Mesothelial cell of epicardium (in vitro differentiated cells): ENCODE data around the gene TAGAP. TPM values are rescaled to one million over a fixed set of nuclear protein-coding genes. Genes with fewer than 3 reads are reported as not detected.

Experiments used
- DNase-seq, 2 experiments: peaks; one replicate each; pipeline ENCODE4 v3.0.0; 2021; ENCODE audit warnings: low spot score in 2 of 2; ENCODE audit not compliant: unreplicated experiment in 2 of 2
- H3K27ac Mint-ChIP-seq: 2 replicates; pipeline ENCODE4 v1.8.0; 2021; ENCODE audit warnings: mixed read lengths
- H3K27me3 Mint-ChIP-seq: 2 replicates; pipeline ENCODE4 v1.8.0; 2021; ENCODE audit warnings: low read depth, mixed read lengths
- H3K36me3 Mint-ChIP-seq: 2 replicates; pipeline ENCODE4 v1.8.0; 2021; ENCODE audit warnings: mixed read lengths
- H3K4me1 Mint-ChIP-seq: 2 replicates; pipeline ENCODE4 v1.8.0; 2021; ENCODE audit warnings: mixed read lengths
- H3K4me3 Mint-ChIP-seq: 2 replicates; pipeline ENCODE4 v1.8.0; 2021; ENCODE audit warnings: mild to moderate bottlenecking, moderate library complexity, mixed read lengths
- H3K9me3 Mint-ChIP-seq: 2 replicates; pipeline ENCODE4 v1.8.0; 2021; ENCODE audit warnings: mixed read lengths
- total RNA-seq: library from RNA; stranded (reverse); gene quantifications from 3 replicates; pipeline ENCODE4 v1.2.1, GENCODE V29; 2021
- TF ChIP-seq, protein P1 (sequence below): fragments of 200-600 bp; sonication (generic); IDR thresholded peaks from one replicate; pipeline ENCODE4 v1.5.0; 2021; ENCODE audit warnings: antibody characterized with exemption; ENCODE audit not compliant: unreplicated experiment

The TAGAP gene
- total RNA-seq: 0.16 to 0.32 TPM (median 0.24 TPM) in 3 replicates

- TF ChIP-seq, protein P1, sequence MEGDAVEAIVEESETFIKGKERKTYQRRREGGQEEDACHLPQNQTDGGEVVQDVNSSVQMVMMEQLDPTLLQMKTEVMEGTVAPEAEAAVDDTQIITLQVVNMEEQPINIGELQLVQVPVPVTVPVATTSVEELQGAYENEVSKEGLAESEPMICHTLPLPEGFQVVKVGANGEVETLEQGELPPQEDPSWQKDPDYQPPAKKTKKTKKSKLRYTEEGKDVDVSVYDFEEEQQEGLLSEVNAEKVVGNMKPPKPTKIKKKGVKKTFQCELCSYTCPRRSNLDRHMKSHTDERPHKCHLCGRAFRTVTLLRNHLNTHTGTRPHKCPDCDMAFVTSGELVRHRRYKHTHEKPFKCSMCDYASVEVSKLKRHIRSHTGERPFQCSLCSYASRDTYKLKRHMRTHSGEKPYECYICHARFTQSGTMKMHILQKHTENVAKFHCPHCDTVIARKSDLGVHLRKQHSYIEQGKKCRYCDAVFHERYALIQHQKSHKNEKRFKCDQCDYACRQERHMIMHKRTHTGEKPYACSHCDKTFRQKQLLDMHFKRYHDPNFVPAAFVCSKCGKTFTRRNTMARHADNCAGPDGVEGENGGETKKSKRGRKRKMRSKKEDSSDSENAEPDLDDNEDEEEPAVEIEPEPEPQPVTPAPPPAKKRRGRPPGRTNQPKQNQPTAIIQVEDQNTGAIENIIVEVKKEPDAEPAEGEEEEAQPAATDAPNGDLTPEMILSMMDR: no peak
- Mint-ChIP-seq H3K27ac (no peak within 1 kb of the TSS), H3K27me3 (peaks cover 24% of the 10 kb centered on the region), H3K4me3 (no peak within 1 kb of the TSS), H3K36me3 (no peaks in the 10 kb centered on the region), H3K4me1 (peaks cover 6% of the 10 kb centered on the region), H3K9me3 (no peaks in the 10 kb centered on the region)
- DNase-seq: no peak
These were observed at the start of gene TAGAP for GRCh38 chr6:159044899-159045727. Gene TAGAP, minus strand, starts transcription at chr6:159044991. Its CDS starts 845 bp downstream, at chr6:159044146.

DNA sequence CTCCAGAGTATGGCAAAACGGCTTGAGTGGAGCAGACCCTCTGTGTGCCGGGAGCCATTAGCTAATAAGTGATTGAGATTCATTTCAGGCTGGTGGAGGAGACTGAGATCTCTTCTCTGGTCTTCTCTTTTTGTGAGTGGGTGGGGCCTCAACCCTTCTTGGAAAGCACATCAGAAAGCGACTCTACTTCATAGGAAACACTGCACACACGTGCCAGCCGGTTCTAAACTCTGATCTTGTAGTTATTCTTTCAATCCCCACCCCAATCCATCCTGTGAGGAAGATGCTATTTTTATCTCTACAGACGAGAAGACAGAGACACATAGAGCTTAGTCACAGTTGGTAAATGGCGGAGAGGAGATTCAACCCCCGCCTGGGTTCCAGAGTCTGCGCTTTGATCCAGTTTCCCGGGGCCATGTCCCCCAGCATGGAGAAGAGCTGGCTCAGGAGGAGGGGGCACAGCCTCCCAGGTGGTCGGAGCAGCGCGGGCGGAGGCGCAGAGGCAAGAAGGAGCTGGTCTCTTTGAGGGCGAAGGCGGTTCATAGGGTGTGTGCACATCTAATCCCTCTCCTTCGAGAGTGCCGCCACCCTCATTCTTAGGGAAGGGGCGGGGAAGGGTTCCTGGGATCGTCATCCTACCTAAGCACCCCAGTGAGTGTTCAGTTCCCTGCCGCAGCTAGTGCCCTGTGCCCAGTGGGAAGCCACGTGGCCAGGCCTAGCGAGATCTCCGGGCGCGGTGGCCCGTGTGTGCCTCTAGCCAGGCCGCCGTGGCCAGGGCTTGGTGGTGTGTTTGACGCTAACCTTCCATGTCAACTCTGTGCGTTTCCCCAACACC, 49.0 kb upstream of the TAGAP start:
- Mint-ChIP-seq H3K27me3 (peaks cover 5% of the 10 kb centered on the region), H3K9me3 (no peaks in the 10 kb centered on the region), H3K36me3 (no peaks in the 10 kb centered on the region), H3K27ac (no peak overlapping the region), H3K4me1 (no peaks in the 10 kb centered on the region), H3K4me3 (no peak overlapping the region)
- DNase-seq: no peak
- TF ChIP-seq, protein P1: no peak

- no peak for DNase-seq
- no peaks in the 10 kb centered on the region for H3K9me3 Mint-ChIP-seq
- TF ChIP-seq, protein P1: no peak
- H3K27ac Mint-ChIP-seq: no peak overlapping the region
- peaks cover 5% of the 10 kb centered on the region for H3K27me3 Mint-ChIP-seq
- no peaks in the 10 kb centered on the region for H3K4me1 Mint-ChIP-seq
- no peaks in the 10 kb centered on the region for H3K36me3 Mint-ChIP-seq
- no peak overlapping the region for H3K4me3 Mint-ChIP-seq
These were observed 47.8 kb upstream of the TAGAP start for GRCh38 chr6:159092631-159093030.

DNA sequence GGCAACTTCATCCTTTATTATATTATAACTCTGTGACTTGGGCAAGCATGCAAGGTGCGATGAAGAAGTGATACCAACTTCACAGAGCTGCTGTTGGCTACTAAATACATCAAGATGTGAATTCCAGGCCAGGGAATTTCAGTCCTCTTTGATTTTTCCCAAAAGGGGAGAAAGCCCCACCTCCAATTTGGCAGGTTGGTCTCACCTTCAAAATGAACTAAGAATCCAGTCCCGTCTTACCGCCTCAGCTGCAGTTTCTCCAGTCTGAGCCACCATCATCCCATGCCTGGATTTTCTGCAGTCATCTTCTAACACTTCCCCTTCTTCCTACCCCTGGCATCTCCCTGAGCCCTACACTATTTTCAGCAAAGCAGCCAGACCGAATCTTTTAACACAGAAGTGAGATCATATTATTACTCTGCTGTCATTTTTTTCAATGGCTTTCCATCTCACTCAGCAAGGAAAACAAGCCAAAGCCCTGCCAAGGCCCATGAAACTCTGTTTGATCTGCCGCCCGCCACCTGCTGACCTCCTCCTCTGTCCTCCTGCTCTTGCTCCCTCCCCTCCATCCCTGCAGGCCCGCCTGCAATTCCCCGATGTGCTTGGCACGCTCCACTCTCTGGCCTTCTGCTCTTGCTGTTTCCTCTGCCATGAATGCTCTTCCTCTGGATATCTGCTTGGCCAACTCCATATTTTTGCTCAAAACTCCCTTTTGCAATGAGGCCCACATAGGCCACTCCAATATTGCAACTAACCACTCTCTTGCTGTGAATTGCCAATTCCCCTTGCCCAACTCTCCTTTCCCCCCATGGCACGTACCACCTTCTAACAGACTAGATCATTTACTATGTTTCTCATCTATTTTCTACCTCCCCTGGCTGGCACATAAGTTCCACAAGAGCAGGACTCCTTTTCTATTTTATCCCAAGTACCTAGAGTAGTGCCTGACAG, 46.0 kb upstream of the TAGAP start:
- peaks cover 8% of the 10 kb centered on the region for H3K27me3 Mint-ChIP-seq
- DNase-seq: no peak
- H3K27ac Mint-ChIP-seq: no peak overlapping the region
- no peaks in the 10 kb centered on the region for H3K36me3 Mint-ChIP-seq
- H3K4me3 Mint-ChIP-seq: no peak overlapping the region
- no peaks in the 10 kb centered on the region for H3K9me3 Mint-ChIP-seq
- no peaks in the 10 kb centered on the region for H3K4me1 Mint-ChIP-seq
- TF ChIP-seq, protein P1: no peak

DNA sequence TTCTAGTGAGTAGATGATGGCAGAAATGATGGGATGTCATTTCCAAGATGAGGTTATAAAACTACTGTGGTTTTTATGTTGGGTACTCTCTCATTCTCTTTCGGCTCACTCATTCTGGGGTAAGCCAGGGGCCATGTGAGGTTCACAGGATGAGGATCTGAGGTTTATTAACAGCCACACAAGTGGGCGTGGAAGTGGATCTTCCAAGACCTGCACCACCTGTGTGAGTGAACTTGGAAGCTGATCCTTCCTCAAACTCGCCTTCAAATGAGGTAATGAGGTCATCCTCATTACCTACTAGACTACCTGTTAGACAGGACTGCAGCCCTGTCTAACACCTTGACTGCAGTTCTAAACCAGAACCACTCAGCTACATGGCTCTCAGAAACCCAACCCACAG, 45.1 kb upstream of the TAGAP start:
- Mint-ChIP-seq H3K27ac (no peak overlapping the region), H3K4me1 (no peaks in the 10 kb centered on the region), H3K9me3 (no peaks in the 10 kb centered on the region), H3K4me3 (no peak overlapping the region), H3K36me3 (no peaks in the 10 kb centered on the region), H3K27me3 (peaks cover 10% of the 10 kb centered on the region)
- DNase-seq: no peak
- TF ChIP-seq, protein P1: no peak
